HG02763 (cell line): ENCODE data around the gene DCLRE1B.
A peak's percentile ranks its signal among the peaks of the same experiment; 100 is the strongest.

Experiments
- ATAC-seq: cut with Tn5 transposase; IDR thresholded peaks from one replicate; pipeline ENCODE4 v1.9.1; 2021; ENCODE audit warnings: mild to moderate bottlenecking, moderate library complexity; ENCODE audit not compliant: unreplicated experiment

Gene DCLRE1B

GRCh38 chr1:113918243-113918642, 13.1 kb downstream of the DCLRE1B start:
- ATAC-seq = no peak

- ATAC-seq = no peak
Observed at GRCh38 chr1:113922957-113923356, 17.8 kb downstream of the DCLRE1B start.

- no peak for ATAC-seq
Observed at GRCh38 chr1:113924473-113924872, 19.3 kb downstream of the DCLRE1B start.

GRCh38 chr1:113928187-113928930, 23.2 kb downstream of the DCLRE1B start:
- peak; percentile 25 for ATAC-seq

GRCh38 chr1:113928941-113929749, 24.0 kb downstream of the DCLRE1B start, which contains the start of gene HIPK1:
TSS of gene HIPK1 (plus strand) at chr1:113929324.
- ATAC-seq = peak; percentile 66

GRCh38 chr1:113929750-113930498, 24.8 kb downstream of the DCLRE1B start:
- ATAC-seq = peak; percentile 31

- ATAC-seq = peak; percentile 12
Observed at GRCh38 chr1:113930499-113931161, 25.5 kb downstream of the DCLRE1B start.

- ATAC-seq = no peak
Observed at GRCh38 chr1:113931451-113931851, 26.3 kb downstream of the DCLRE1B start.

- ATAC-seq = no peak
Observed at GRCh38 chr1:113934006-113934405, 28.9 kb downstream of the DCLRE1B start.

GRCh38 chr1:113934511-113935055, 29.5 kb downstream of the DCLRE1B start:
- ATAC-seq = no peak

GRCh38 chr1:113935176-113935575, 30.1 kb downstream of the DCLRE1B start:
- ATAC-seq = no peak

GRCh38 chr1:113935970-113936369, 30.8 kb downstream of the DCLRE1B start:
- no peak for ATAC-seq

- no peak for ATAC-seq
Observed at GRCh38 chr1:113937146-113937545, 32.0 kb downstream of the DCLRE1B start.

- ATAC-seq = no peak
Observed at GRCh38 chr1:113938192-113938591, 33.1 kb downstream of the DCLRE1B start.

- peak; percentile 58 for ATAC-seq
Observed at GRCh38 chr1:113940365-113941244, 35.5 kb downstream of the DCLRE1B start.

GRCh38 chr1:113941245-113941559, 36.1 kb downstream of the DCLRE1B start:
- ATAC-seq = no peak

- ATAC-seq = no peak
Observed at GRCh38 chr1:113942527-113942926, 37.4 kb downstream of the DCLRE1B start.

GRCh38 chr1:113943028-113943811, 38.1 kb downstream of the DCLRE1B start:
- no peak for ATAC-seq

GRCh38 chr1:113945329-113945728, 40.2 kb downstream of the DCLRE1B start:
- ATAC-seq = no peak
